Activated T-helper 9 cell treated with anti-CD3 and anti-CD28 coated beads, Interleukin-2, amount 50 U/mL, for 16 hours (primary cell): Measurements from ENCODE around the gene CP.
"Not testable (repeated sequence)": the region's sequence is repeated elsewhere in the genome, so short reads cannot be mapped to it uniquely, and the experiment has no call there.

Experiments
- DNase-seq: peaks from one replicate; pipeline ENCODE4 v3.0.0-alpha.2; 2020; ENCODE audit warnings: low read depth

The CP gene

GRCh38 chr3:149227591-149228268 is 6.1 kb upstream of the CP start:
- no peak for DNase-seq

- no peak for DNase-seq
These were observed 5.1 kb upstream of the CP start for GRCh38 chr3:149226776-149227175.

- no peak for DNase-seq
These were observed 3.3 kb upstream of the CP start for GRCh38 chr3:149224736-149225594.

GRCh38 chr3:149223461-149223820 is 1.8 kb upstream of the CP start:
- DNase-seq, result no peak

- not testable (repeated sequence) for DNase-seq
These were observed 2.1 kb downstream of the CP start for GRCh38 chr3:149219380-149220121.

GRCh38 chr3:149217347-149217746 is 4.3 kb downstream of the CP start:
- DNase-seq, result no peak

- no peak for DNase-seq
These were observed 5.3 kb downstream of the CP start for GRCh38 chr3:149216193-149216869.

GRCh38 chr3:149215515-149215914 is 6.1 kb downstream of the CP start:
- no peak for DNase-seq

- DNase-seq, result no peak
These were observed 6.9 kb downstream of the CP start for GRCh38 chr3:149214702-149215101.

GRCh38 chr3:149212386-149212785 is 9.2 kb downstream of the CP start:
- no peak for DNase-seq

- no peak for DNase-seq
These were observed 12.2 kb downstream of the CP start for GRCh38 chr3:149209431-149209830.

GRCh38 chr3:149207475-149207874 is 14.2 kb downstream of the CP start:
- no peak for DNase-seq

- DNase-seq, result no peak
These were observed 17.1 kb downstream of the CP start for GRCh38 chr3:149204390-149204991.

- no peak for DNase-seq
These were observed 17.9 kb downstream of the CP start for GRCh38 chr3:149203758-149204157.

GRCh38 chr3:149199474-149199873 is 22.2 kb downstream of the CP start:
- DNase-seq, result no peak

- no peak for DNase-seq
These were observed 23.0 kb downstream of the CP start for GRCh38 chr3:149198611-149199010.

- no peak for DNase-seq
These were observed 24.0 kb downstream of the CP start for GRCh38 chr3:149197669-149198068.

- not testable (repeated sequence) for DNase-seq
These were observed 24.6 kb downstream of the CP start for GRCh38 chr3:149196805-149197592.

- DNase-seq, result no peak
These were observed 26.4 kb downstream of the CP start for GRCh38 chr3:149195221-149195620.

- no peak for DNase-seq
These were observed 33.1 kb downstream of the CP start for GRCh38 chr3:149188494-149188893.

- DNase-seq, result no peak
These were observed 34.9 kb downstream of the CP start for GRCh38 chr3:149186721-149187120.
